HEK293T (cell line): ENCODE measurements around the gene GRID2.

Experiments used
- FOXK2 ChIP-seq: fragments of 450-650 bp; IDR thresholded peaks from 2 replicates; pipeline ENCODE4 v1.6.1; 2016; ENCODE audit warnings: mild to moderate bottlenecking
- SP1 ChIP-seq: fragments of 450-650 bp; IDR thresholded peaks from 2 replicates; pipeline ENCODE4 v1.6.1; 2017

GRCh38 chr4:93221771-93222170 lies 918.0 kb downstream of the GRID2 start:
- TF ChIP-seq FOXK2, result no peak
- no peak for TF ChIP-seq SP1
